NCI-H748 (cell line): ENCODE measurements around the gene PPP4R3B.

Source experiments
- DNase-seq: peaks from one replicate; lab custom pipeline; 2025; ENCODE audit not compliant: unreplicated experiment; lab: John Stamatoyannopoulos, UW

The PPP4R3B gene

GRCh38 chr2:55617175-55618024 lies at the start of gene PPP4R3B:
Gene PPP4R3B, minus strand, starts transcription at chr2:55617622. Its CDS starts 337 bp downstream, at chr2:55617285.
- DNase-seq = peak; percentile 98

DNA sequence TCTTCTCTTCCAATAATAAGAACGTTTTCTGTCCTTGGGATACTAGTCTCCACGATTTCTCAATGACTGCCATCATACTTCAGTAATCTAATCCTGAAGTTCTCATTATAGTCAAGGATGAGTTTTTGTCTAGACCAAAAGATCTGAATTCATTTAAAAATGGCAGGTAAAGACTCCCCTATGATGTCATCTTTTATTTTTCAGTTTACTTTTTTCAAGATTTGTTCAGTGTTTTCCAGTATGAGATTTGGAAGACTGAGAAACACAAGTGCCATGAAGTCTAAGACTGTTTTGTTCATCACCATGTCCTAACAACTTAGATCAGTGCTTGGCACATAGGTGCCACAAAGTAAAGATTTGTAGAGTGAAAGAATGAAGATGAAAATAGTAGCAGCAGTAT lies 35.8 kb upstream of the PPP4R3B start:
- DNase-seq = no peak

- no peak for DNase-seq
Measured at GRCh38 chr2:55649211-55649610, 31.8 kb upstream of the PPP4R3B start.

DNA sequence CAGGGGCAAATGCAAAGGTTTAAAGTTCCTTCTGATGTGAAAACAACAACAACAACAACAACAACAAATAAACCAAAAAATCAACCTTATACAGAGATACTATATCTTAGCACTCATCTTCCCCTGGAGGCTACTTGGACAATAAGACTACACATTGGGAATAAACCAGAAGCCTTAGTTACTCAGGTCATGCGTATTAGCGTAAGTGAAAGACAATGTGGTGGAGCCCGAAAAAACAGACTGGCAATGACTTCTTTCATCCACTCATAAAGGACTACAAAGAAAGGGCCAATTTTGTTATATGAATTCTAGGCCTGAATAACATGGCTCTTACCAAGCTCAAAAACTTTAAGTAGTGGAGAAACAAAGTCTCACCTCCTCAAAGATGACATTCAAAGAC lies 19.4 kb upstream of the PPP4R3B start:
- no peak for DNase-seq

DNA sequence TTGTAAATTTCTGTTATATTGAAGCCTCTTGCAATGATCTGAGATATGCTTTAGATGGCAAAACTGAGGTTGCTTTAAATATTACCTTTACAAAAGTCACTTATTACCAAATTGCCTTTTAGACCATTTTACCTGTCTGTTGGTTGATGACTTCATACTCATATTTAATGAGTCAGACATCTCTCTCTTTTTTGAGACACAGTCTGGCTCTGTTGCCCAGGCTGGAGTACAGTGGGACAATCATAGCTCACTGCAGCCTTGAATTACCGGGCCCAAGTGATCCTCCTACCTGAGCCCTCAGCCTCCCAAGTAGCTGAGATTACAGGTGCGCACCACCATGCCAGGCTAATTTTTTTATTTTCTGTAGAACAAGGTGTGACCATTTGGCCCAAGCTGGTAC lies 11.5 kb upstream of the PPP4R3B start:
- no peak for DNase-seq

DNA sequence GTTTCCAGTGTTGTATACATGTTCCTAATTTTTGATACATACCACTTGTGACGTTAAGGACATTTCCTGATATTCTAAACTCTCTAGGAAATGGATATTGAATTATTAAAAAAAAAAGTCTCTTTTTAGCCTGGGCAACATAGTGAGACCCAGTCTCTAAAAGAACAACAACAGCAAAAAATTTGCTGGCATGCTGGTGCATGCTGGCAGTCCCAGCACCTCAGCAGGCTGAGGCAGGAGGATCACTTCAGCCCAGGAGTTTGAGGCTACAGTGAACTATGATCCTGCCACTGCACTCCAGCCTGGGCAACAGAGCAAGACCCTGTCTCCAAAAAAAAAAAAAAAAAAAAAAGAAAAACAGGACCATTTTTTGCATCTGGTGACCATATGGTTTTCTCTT lies 10.5 kb upstream of the PPP4R3B start:
- no peak for DNase-seq

DNA sequence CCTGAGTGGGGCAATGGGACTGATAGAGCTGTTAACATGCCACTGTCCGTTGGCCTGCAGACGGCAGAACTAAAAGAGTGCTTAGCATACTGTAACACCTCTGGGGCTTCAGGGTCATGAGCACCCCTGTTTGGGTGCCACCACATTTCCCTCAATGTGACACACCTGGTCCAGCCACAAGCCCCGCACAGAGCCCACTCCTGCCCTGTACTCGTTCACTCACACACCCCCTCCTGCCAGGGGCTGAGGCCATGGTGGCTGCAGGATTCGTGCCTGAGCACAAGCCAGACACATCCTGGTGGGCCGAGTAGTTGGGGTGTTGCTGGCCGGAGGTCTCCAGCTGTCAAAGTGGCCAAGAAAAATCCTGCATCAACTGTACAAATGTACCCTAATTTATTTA lies 4.4 kb upstream of the PPP4R3B start:
- no peak for DNase-seq

DNA sequence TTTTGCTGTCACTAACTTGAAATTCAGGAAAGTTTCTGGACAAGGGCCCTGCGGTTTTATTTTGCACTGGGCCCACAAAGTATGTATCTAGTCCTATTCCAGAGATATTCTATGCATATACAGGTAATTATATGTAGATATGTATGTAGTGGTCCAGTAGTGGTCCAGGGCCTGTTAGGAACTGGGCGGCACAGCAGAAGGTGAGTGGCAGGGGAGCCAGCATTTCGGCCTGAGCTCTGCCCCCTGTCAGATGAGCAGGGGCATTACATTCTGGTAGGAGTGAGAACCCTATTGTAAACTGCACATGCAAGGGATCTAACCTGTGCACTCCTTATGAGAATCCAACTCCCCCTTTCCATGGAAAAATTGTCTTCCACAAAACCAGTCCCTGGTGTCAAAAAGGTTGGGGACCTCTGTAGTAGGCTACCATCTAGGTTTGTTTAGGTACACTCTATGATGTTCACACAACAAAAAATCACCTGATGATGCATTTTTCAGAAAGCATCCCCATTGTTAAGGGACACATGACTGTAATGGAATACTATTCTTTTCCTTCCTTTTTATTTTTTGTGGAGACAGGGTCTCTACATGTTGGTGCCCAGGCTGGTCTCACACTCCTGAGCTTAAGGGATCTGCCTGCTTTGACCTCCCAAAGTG lies 2.8 kb upstream of the PPP4R3B start:
- DNase-seq = peak; percentile 6

GRCh38 chr2:55618275-55619055 lies 1.0 kb upstream of the PPP4R3B start:
- peak; percentile 59 for DNase-seq

- DNase-seq = no peak
Measured at GRCh38 chr2:55618025-55618274, 528 bp upstream of the PPP4R3B start.

DNA sequence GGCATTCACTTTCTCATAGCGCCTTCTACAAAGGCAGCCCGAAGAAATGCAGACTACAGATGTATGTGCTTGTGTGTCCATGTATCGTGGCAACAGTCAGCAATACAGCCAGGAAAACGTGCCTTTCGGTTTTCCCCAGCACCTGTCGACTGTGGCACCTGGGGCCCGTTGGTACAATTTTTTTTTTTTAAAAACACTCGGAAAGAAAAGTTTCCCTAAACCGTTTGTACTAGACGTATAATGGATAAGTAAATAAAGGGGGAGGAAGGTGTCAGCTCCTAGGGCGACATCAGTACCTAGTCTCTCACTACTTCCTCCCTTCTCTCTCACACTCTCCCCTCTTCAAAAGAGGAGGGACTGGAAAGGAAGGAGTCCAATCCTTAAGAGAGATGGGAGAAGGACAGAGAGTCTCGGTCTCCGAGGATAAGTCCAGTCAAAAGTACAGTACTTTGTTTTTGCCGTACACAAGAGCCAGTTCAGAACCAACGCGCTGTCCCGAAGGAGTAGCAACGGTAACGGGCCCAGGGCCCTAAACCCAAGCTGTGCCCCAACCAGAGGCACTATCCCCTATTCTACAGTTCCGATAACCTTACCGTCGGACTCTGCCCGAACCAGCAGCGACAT lies 759 bp downstream of the PPP4R3B start:
- DNase-seq = peak; percentile 43

DNA sequence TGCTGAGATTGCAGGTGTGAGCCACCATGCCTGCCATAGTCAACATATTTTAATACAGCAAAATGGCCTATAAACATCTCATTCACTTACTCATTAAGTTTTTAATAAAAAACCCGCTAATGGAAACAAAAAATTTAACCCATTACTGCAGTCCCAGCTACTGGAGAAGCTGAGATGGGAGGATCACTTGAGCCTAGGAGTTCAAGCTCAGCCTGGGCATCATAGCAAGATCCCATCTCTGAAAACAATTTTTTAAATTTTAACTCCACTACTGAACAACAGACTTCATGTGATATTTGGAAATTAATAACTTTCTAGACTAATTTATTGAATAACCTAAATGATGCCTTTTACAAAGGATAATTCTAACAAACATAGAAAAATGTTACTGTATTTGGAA lies 5.4 kb downstream of the PPP4R3B start:
- DNase-seq = no peak

- DNase-seq = no peak
Measured at GRCh38 chr2:55610954-55611743, 6.3 kb downstream of the PPP4R3B start.

DNA sequence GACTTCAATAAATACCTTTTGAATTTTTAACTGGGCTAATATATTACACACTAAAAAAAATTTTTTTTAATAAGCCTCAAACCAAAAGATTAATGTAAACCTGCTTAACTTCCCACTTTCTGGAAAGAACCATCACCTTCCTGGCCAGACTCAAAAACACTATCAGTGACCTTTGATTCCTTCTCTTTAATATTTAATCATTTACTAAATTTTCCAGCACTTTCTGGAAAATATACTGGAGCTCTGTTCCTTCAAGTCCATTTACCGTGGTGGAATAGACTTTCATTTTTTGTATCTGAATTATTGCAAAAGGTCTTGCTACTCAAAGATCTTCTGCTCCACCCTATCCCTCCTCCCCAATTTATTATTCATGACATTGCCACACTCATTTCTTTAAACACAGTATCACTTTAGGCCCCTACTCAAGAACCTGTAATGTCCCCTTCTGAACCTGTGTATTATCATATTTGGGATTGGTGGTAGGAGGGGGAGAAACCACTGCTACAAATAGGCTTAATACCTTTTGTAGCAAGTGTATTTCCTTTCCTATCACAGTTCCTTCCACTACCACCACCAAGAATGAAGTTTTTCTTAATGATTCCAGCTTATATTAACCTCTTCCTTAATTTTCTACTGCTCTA lies 7.4 kb downstream of the PPP4R3B start:
- no peak for DNase-seq

DNA sequence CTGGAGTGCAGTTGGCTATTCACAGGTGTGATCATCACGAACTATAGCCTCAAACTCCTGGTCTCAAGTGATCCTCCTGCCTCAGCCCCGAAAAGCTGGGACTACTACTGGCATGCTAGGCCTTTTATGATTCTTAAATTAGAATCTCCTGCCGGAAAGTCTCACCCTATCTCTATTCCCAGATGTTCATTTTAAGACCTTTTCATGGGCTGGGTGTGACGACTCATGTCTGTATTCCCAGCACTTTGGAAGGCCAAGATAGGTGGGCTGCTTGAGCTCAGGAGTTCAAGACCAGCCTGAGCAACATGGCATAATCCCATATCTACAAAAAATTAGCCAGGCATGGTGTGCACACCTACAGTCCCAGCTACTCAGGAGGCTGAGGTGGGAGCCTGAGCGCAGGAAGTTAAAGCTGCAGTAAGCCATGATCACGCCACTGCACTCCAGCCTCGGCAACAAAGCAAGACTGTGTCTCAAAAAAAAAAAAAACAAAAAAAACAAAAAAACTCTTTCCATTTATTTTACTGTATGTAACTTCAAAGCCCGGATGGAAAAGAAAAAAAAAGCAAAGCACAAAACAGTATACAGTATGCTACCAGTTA lies 8.1 kb downstream of the PPP4R3B start:
- DNase-seq = no peak

DNA sequence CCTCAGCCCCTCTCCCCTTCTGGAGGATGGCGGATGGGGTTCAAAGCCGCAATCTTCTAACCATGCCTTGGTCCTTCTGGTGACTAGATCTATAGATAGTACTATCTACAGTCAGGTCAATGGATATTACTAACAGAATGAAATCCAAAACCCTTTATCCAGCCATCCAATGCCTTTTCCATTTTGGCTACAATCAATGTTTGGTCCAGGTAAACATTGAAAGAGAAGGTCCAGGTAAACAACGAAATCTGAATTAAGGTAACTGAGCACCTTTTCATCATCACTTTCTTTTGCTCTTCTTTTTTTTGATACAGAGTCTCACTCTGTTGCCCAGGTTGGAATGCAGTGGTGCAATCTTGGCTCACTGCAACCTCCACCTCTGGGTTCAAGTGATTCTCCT lies 9.7 kb downstream of the PPP4R3B start:
- no peak for DNase-seq

GRCh38 chr2:55604027-55604565 lies 13.3 kb downstream of the PPP4R3B start:
- DNase-seq = no peak

DNA sequence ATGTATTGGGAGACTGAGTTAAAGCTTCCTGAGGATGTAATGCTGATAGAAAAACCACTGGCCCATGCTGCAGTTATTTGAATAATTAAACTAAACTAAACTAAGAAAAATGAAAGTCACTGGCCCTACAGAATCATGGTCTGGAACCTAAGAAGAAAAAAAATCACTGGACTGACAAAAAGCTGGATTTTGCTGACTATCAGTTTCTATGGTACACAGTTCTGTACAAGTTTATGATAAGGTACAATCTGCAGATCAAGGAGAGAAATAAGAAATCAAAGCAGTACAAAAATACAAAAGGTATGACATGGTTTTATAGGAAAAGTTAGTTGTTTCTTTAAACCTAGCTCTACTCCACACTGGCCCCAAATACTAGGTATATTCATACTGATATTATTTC lies 15.6 kb downstream of the PPP4R3B start:
- no peak for DNase-seq

DNA sequence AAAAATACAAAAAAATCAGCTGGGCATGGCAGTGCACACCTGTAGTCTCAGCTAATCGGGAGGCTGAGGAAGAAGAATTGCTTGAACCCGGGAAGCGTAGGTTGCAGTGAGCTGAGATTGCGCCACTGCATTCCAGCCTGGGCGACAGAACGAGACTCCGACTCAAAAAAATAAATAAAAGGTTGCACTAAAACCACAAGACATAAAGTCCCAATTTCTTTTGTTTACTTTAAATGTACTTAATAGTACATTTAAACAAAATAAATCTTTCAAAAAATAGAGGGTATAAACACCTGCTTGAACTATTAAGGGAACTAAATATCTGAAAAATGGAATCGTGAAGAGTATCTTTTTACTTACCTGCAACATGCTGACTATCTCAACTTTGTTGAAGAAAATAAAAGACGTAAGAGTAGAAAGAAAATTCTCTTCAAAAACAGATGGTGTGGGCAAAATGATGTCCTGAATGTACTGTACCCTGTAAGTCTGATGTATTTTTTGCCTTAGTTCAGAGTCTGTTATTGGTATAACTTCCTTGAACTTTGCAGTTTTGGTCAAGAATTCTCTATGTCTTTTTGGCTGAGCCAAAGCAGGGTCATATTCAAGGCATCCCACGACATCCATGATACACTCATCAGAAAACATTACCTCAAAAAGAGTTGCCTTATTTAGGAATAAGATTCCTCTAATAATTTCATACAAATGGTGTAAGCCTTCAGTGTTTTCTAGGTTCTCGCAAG lies 19.2 kb downstream of the PPP4R3B start:
- DNase-seq = no peak
